Measurements from ENCODE around the gene CYP27B1. TPM values are rescaled to one million over a fixed set of nuclear protein-coding genes. Genes with fewer than 3 reads are reported as not detected.

CYP27B1 gene
- total RNA-seq, 1 experiment from 2014 or later, result 1.8 TPM

GRCh38 chr12:57783861-57784260 is 17.0 kb upstream of the CYP27B1 start:
- H3K27ac Mint-ChIP-seq (ENCODE audit: unreplicated experiment), result no peak overlapping the region
- H3K4me1 Mint-ChIP-seq (ENCODE audit: low read depth, unreplicated experiment), result no peaks in the 10 kb centered on the region
- TSS peak; percentile 57 for BruUV-seq (replicated peaks)
- intact Hi-C loops (cut with micrococcal nuclease; ENCODE audit: unreplicated experiment), result no loop called here
- peaks cover 22% of the 10 kb centered on the region for H3K36me3 Mint-ChIP-seq (ENCODE audit: insufficient read depth, unreplicated experiment)
- no peak for DNase-seq
- CTCF ChIA-PET, result no interaction called here
- H3K9me3 Mint-ChIP-seq (ENCODE audit: low read depth, unreplicated experiment), result no peaks in the 10 kb centered on the region
- H3K4me3 Mint-ChIP-seq (ENCODE audit: low read depth, unreplicated experiment), result peak overlapping the region; percentile 100
- H3K27me3 Mint-ChIP-seq (ENCODE audit: unreplicated experiment), result no peaks in the 10 kb centered on the region
- TF ChIP-seq, protein P1, sequence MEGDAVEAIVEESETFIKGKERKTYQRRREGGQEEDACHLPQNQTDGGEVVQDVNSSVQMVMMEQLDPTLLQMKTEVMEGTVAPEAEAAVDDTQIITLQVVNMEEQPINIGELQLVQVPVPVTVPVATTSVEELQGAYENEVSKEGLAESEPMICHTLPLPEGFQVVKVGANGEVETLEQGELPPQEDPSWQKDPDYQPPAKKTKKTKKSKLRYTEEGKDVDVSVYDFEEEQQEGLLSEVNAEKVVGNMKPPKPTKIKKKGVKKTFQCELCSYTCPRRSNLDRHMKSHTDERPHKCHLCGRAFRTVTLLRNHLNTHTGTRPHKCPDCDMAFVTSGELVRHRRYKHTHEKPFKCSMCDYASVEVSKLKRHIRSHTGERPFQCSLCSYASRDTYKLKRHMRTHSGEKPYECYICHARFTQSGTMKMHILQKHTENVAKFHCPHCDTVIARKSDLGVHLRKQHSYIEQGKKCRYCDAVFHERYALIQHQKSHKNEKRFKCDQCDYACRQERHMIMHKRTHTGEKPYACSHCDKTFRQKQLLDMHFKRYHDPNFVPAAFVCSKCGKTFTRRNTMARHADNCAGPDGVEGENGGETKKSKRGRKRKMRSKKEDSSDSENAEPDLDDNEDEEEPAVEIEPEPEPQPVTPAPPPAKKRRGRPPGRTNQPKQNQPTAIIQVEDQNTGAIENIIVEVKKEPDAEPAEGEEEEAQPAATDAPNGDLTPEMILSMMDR (IDR thresholded peaks at IDR 0.05; ENCODE audit: unreplicated experiment), result no peak

GRCh38 chr12:57783466-57783801 is 16.6 kb upstream of the CYP27B1 start:
- CTCF ChIA-PET, result interaction anchor here (1.1 to 1.2 kb wide), 2 partner anchors 11 to 63 kb away, joined by 3 read pairs; partner anchors contain the start of genes CTDSP2, EEF1AKMT3 and METTL1
- Mint-ChIP-seq H3K4me3 (ENCODE audit: low read depth, unreplicated experiment) (peak overlapping the region; percentile 100), H3K4me1 (ENCODE audit: low read depth, unreplicated experiment) (no peaks in the 10 kb centered on the region), H3K27me3 (ENCODE audit: unreplicated experiment) (no peaks in the 10 kb centered on the region), H3K27ac (ENCODE audit: unreplicated experiment) (peak overlapping the region; percentile 100), H3K9me3 (ENCODE audit: low read depth, unreplicated experiment) (no peaks in the 10 kb centered on the region), H3K36me3 (ENCODE audit: insufficient read depth, unreplicated experiment) (peaks cover 22% of the 10 kb centered on the region)
- BruUV-seq (replicated peaks), result no TSS peak
- TF ChIP-seq, protein P1 (IDR thresholded peaks at IDR 0.05; ENCODE audit: unreplicated experiment), result no peak
- no peak for DNase-seq
- intact Hi-C loops (cut with micrococcal nuclease; ENCODE audit: unreplicated experiment), result no loop called here

DNA sequence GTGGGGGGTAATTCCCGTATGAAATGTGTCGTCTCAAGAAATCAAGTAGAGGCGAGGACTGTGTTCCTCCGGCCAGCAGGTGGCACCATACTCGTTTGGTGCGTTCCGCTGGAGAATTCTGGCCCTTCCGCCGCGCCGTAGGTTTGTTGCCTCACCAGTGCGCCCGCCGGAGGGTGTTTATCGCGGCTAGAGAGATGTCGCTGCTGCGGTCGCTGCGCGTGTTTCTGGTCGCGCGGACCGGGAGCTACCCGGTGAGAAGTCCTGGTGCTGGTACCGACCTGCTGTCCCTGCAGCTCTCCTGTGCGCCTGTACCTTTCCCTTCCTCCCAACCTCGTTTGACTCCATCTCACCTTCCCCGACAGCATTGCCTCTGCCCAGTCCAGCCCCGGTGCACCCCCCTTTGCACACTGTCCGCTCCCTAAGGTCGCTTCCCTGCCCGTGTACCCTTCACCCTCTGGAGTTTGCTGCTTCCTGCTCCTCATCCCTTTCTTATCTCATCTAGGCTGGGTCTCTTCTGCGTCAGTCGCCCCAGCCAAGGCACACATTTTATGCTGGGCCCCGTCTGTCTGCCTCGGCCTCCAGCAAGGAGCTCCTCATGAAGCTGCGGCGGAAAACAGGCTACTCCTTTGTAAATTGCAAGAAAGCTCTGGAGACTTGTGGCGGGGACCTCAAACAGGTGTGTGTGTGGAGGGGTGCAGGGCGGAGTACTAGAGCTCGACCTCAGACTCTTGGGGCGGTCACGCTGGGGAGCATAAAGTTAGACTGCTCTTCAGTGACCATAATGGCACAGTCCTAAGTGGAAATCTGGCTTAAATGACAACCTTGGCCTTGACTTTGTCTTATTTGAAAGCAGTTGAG is 16.0 kb upstream of the CYP27B1 start, which contains the start of gene TSFM:
TSFM (plus strand) TSS at position 180 of the 858 bp plus-strand sequence; CDS start at position 195, 15 bp downstream.
- Mint-ChIP-seq H3K9me3 (ENCODE audit: low read depth, unreplicated experiment) (no peaks in the 10 kb centered on the region), H3K36me3 (ENCODE audit: insufficient read depth, unreplicated experiment) (peaks cover 18% of the 10 kb centered on the region), H3K4me1 (ENCODE audit: low read depth, unreplicated experiment) (no peaks in the 10 kb centered on the region), H3K27me3 (ENCODE audit: unreplicated experiment) (no peaks in the 10 kb centered on the region), H3K4me3 (ENCODE audit: low read depth, unreplicated experiment) (peak within 1 kb of the TSS; percentile 100), H3K27ac (ENCODE audit: unreplicated experiment) (peak within 1 kb of the TSS; percentile 100)
- TF ChIP-seq, protein P1 (IDR thresholded peaks at IDR 0.05; ENCODE audit: unreplicated experiment), result peak; percentile 93
- CTCF ChIA-PET, result interaction anchor here (1.1 to 1.2 kb wide), 2 partner anchors 11 to 64 kb away, joined by 3 read pairs; partner anchors contain the start of genes CTDSP2, EEF1AKMT3 and METTL1
- DNase-seq, result peak; percentile 97
- no TSS peak for BruUV-seq (replicated peaks)
- intact Hi-C loops (cut with micrococcal nuclease; ENCODE audit: unreplicated experiment), result no loop called here

DNA sequence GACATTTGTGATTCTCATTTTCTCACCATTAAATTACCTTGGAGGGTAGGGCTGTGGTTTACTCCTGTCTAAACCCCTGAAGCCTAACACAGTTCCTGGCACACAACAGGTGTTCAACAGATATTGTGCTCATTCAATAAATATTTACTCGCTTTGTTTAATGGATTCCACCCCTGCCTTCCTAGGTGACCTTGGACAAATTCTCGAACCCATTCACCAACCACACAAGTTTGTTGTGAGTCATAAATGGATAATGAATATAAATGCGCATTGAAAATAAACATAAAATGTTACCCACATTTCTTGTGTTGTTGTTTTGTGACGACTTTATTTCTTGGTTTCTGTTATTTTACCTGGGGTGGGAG is 15.3 kb upstream of the CYP27B1 start:
- TF ChIP-seq, protein P1 (IDR thresholded peaks at IDR 0.05; ENCODE audit: unreplicated experiment), result no peak
- CTCF ChIA-PET, result interaction anchor here (1.1 to 1.2 kb wide), 2 partner anchors 10 to 64 kb away, joined by 3 read pairs; partner anchors contain the start of genes CTDSP2, EEF1AKMT3 and METTL1
- no peak overlapping the region for H3K27ac Mint-ChIP-seq (ENCODE audit: unreplicated experiment)
- intact Hi-C loops (cut with micrococcal nuclease; ENCODE audit: unreplicated experiment), result no loop called here
- H3K36me3 Mint-ChIP-seq (ENCODE audit: insufficient read depth, unreplicated experiment), result peaks cover 18% of the 10 kb centered on the region
- no peak for DNase-seq
- no peaks in the 10 kb centered on the region for H3K9me3 Mint-ChIP-seq (ENCODE audit: low read depth, unreplicated experiment)
- no peaks in the 10 kb centered on the region for H3K4me1 Mint-ChIP-seq (ENCODE audit: low read depth, unreplicated experiment)
- no TSS peak for BruUV-seq (replicated peaks)
- H3K27me3 Mint-ChIP-seq (ENCODE audit: unreplicated experiment), result no peaks in the 10 kb centered on the region
- H3K4me3 Mint-ChIP-seq (ENCODE audit: low read depth, unreplicated experiment), result peak overlapping the region; percentile 100

Measured in Calu3 (cell line).